ENCODE data around the gene PGAP6. TPM values are rescaled to one million over a fixed set of nuclear protein-coding genes. Genes with fewer than 3 reads are reported as not detected.

PGAP6 gene
- polyA plus RNA-seq, 4 donors, result 48.1 to 76.6 (median 64.9) TPM

DNA sequence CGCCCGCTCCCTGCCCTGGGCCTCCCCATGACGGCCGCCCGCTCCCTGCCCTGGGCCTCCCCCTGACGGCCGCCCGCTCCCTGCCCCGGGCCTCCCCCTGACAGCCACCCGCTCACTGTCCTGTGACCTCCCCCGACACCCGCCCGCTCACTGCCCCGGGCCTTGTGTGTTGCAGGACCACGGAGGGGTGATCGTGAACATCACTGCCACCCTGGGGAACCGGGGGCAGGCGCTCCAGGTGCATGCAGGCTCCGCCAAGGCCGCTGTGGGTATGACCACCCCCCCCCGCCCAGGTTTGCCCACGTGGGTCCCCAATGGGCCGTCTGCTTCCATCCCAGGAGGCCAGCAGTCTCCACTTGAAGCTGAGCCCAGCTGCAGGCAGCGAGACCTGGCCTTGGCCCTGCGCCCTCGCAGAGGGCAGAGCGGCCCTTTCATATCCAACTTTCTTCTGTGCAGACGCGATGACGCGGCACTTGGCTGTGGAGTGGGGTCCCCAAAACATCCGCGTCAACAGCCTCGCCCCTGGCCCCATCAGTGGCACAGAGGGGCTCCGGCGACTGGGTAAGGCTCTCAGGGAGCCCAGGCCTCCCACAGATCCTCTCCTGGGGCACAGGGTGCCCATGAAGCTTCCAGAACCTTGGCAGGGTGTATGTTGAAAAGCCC is 28.9 kb upstream of the PGAP6 start:
- peaks cover 0 to 11% (median 0%) of the 10 kb centered on the region in 3 donors for H3K4me1 ChIP-seq (ENCODE audit: control insufficient read depth in 3 of 3, insufficient read depth in 2 of 3, low read depth in 1 of 3, low read length in 2 of 3)
- H3K27me3 ChIP-seq (ENCODE audit: control insufficient read depth in 3 of 3, insufficient read depth in 3 of 3, low read length in 3 of 3), result no peaks in the 10 kb centered on the region
- DNase-seq, result no peak
- no peak overlapping the region for H3K4me3 ChIP-seq (ENCODE audit: low read depth in 1 of 3, low read length in 3 of 3)
- H3K36me3 ChIP-seq (ENCODE audit: control insufficient read depth in 3 of 3, insufficient read depth in 2 of 3, low read depth in 1 of 3, low read length in 3 of 3), result peaks cover 4 to 68% (median 5%) of the 10 kb centered on the region in 3 donors
- no peaks in the 10 kb centered on the region for H3K9me3 ChIP-seq (ENCODE audit: control insufficient read depth in 2 of 2, insufficient read depth in 1 of 2, low read depth in 1 of 2, low read length in 1 of 2)
- FAIRE-seq, result no peak
- 89 to 93% (median 91%) methylated on average over 31 to 36 of the region's 36 CpGs for WGBS, 3 donors
- no peak overlapping the region for H3K27ac ChIP-seq (ENCODE audit: low read depth in 1 of 3, low read length in 2 of 3)

- H3K27ac ChIP-seq (ENCODE audit: low read depth in 1 of 3, low read length in 2 of 3), result no peak overlapping the region
- DNase-seq, result no peak
- H3K27me3 ChIP-seq (ENCODE audit: control insufficient read depth in 3 of 3, insufficient read depth in 3 of 3, low read length in 3 of 3), result no peaks in the 10 kb centered on the region
- no peak overlapping the region for H3K4me3 ChIP-seq (ENCODE audit: low read depth in 1 of 3, low read length in 3 of 3)
- no peak for FAIRE-seq
- H3K4me1 ChIP-seq (ENCODE audit: control insufficient read depth in 3 of 3, insufficient read depth in 2 of 3, low read depth in 1 of 3, low read length in 2 of 3), result peaks cover 0 to 26% (median 3%) of the 10 kb centered on the region in 3 donors
- peaks cover 4 to 75% (median 5%) of the 10 kb centered on the region in 3 donors for H3K36me3 ChIP-seq (ENCODE audit: control insufficient read depth in 3 of 3, insufficient read depth in 2 of 3, low read depth in 1 of 3, low read length in 3 of 3)
- WGBS, 3 donors, result 89% methylated on average over 16 of the region's 16 CpGs
- no peaks in the 10 kb centered on the region for H3K9me3 ChIP-seq (ENCODE audit: control insufficient read depth in 2 of 2, insufficient read depth in 1 of 2, low read depth in 1 of 2, low read length in 1 of 2)
These were observed 25.5 kb upstream of the PGAP6 start for GRCh38 chr16:407253-407652.

DNA sequence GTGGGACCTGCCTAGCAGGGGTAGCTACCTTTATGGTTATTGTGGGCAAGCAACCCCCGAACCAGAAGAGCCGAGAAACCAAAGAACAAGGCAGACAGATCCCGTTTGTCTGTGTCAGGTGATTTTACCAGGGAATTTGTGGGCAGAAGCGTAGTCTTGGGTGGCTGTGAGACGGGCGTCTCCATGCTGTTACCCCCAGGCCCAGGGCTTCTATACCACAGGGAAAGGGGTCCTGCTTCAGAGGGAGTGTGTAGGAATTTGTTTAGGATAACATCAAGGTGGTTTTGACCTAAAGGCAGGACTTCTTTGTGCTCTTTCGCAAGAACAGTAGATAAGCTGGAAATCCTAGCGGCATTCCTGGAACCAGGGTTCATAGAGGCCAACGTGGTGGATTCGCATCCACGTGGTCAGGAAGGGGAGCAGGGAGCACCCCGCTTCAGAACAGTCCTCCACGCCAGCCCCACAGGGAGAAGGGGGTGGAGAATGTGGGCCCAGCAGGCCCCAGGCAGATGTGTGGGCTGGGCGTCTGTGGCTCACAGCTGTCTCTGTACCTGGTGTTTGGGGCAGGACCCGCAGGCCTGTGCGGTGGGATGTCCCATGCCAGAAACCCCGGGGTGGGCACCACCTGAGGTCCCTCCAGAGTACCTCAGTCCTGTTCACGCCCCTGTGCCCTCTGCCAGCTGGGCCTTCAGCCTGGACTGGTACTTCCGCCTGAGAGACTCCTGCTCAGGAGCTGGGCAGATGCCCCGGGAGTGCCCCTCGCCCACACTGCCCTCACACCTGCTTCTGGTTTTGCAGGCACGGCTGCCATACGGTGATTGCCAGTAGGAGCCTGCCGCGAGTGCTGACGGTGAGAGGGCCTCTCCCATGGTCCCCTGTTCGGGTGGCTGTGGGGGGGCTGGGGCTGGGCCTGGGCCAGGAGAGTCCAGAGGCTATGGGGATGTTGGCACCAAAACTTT is 24.0 kb upstream of the PGAP6 start:
- peak overlapping the region in 1 of 3 donors; percentile 82 for H3K27ac ChIP-seq (ENCODE audit: low read depth in 1 of 3, low read length in 2 of 3)
- peaks cover under 1 to 26% (median 3%) of the 10 kb centered on the region in 3 donors for H3K4me1 ChIP-seq (ENCODE audit: control insufficient read depth in 3 of 3, insufficient read depth in 2 of 3, low read depth in 1 of 3, low read length in 2 of 3)
- H3K4me3 ChIP-seq (ENCODE audit: low read depth in 1 of 3, low read length in 3 of 3), result no peak overlapping the region
- H3K27me3 ChIP-seq (ENCODE audit: control insufficient read depth in 3 of 3, insufficient read depth in 3 of 3, low read length in 3 of 3), result no peaks in the 10 kb centered on the region
- no peak for FAIRE-seq
- H3K9me3 ChIP-seq (ENCODE audit: control insufficient read depth in 2 of 2, insufficient read depth in 1 of 2, low read depth in 1 of 2, low read length in 1 of 2), result no peaks in the 10 kb centered on the region
- 38 to 70% (median 51%) methylated on average over 26 to 27 of the region's 27 CpGs for WGBS, 3 donors
- DNase-seq, result peak; percentile 50 to 89
- peaks cover under 1 to 61% (median 2%) of the 10 kb centered on the region in 3 donors for H3K36me3 ChIP-seq (ENCODE audit: control insufficient read depth in 3 of 3, insufficient read depth in 2 of 3, low read depth in 1 of 3, low read length in 3 of 3)

GRCh38 chr16:404971-405486 is 23.3 kb upstream of the PGAP6 start:
- 78 to 88% (median 86%) methylated on average over 12 of the region's 12 CpGs for WGBS, 3 donors
- Histone ChIP-seq H3K4me3 (ENCODE audit: low read depth in 1 of 3, low read length in 3 of 3) (no peak overlapping the region), H3K27me3 (ENCODE audit: control insufficient read depth in 3 of 3, insufficient read depth in 3 of 3, low read length in 3 of 3) (no peaks in the 10 kb centered on the region), H3K36me3 (ENCODE audit: control insufficient read depth in 3 of 3, insufficient read depth in 2 of 3, low read depth in 1 of 3, low read length in 3 of 3) (peaks cover 0 to 61% (median 2%) of the 10 kb centered on the region in 3 donors), H3K27ac (ENCODE audit: low read depth in 1 of 3, low read length in 2 of 3) (peak overlapping the region in 1 of 3 donors; percentile 82), H3K9me3 (ENCODE audit: control insufficient read depth in 2 of 2, insufficient read depth in 1 of 2, low read depth in 1 of 2, low read length in 1 of 2) (no peaks in the 10 kb centered on the region), H3K4me1 (ENCODE audit: control insufficient read depth in 3 of 3, insufficient read depth in 2 of 3, low read depth in 1 of 3, low read length in 2 of 3) (peaks cover 3 to 29% (median 4%) of the 10 kb centered on the region in 3 donors)
- DNase-seq, result peak in 1 of 2 donors; percentile 19
- FAIRE-seq, result no peak

- DNase-seq (peak; percentile 91 to 93), FAIRE-seq (no peak)
- no peaks in the 10 kb centered on the region for H3K27me3 ChIP-seq (ENCODE audit: control insufficient read depth in 3 of 3, insufficient read depth in 3 of 3, low read length in 3 of 3)
- 0 to 1% (median 0%) methylated on average over 68 to 91 of the region's 91 CpGs for WGBS, 3 donors
- peak within 1 kb of the TSS; percentile 87 to 98 (median 95) for H3K27ac ChIP-seq (ENCODE audit: low read depth in 1 of 3, low read length in 2 of 3)
- no peaks in the 10 kb centered on the region for H3K9me3 ChIP-seq (ENCODE audit: control insufficient read depth in 2 of 2, insufficient read depth in 1 of 2, low read depth in 1 of 2, low read length in 1 of 2)
- H3K4me3 ChIP-seq (ENCODE audit: low read depth in 1 of 3, low read length in 3 of 3), result peak within 1 kb of the TSS; percentile 67 to 81 (median 80)
- peaks cover 0 to 54% (median 0%) of the 10 kb centered on the region in 3 donors for H3K36me3 ChIP-seq (ENCODE audit: control insufficient read depth in 3 of 3, insufficient read depth in 2 of 3, low read depth in 1 of 3, low read length in 3 of 3)
- H3K4me1 ChIP-seq (ENCODE audit: control insufficient read depth in 3 of 3, insufficient read depth in 2 of 3, low read depth in 1 of 3, low read length in 2 of 3), result peaks cover 3 to 37% (median 4%) of the 10 kb centered on the region in 3 donors
These were observed 19.9 kb upstream of the PGAP6 start, which contains the start of gene DECR2 for GRCh38 chr16:401468-402348. Gene DECR2 (plus strand): TSS chr16:401885. CDS start chr16:401964, 79 bp downstream.

DNA sequence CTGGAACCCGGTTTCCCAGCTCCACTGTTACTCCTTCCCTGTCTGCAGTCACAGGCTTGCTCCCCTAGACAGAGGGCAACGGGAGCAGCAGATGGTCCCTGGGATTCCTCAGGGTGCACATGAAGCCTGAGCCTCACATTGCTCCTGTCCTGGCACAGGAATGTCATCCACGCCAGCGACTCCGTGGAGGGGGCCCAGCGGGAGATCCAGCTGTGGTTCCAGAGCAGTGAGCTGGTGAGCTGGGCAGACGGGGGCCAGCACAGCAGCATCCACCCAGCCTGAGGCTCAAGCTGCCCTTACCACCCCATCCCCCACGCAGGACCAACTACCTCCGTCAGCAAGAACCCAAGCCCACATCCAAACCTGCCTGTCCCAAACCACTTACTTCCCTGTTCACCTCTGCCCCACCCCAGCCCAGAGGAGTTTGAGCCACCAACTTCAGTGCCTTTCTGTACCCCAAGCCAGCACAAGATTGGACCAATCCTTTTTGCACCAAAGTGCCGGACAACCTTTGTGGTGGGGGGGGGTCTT is 18.3 kb upstream of the PGAP6 start:
- Histone ChIP-seq H3K36me3 (ENCODE audit: control insufficient read depth in 3 of 3, insufficient read depth in 2 of 3, low read depth in 1 of 3, low read length in 3 of 3) (peaks cover 0 to 42% (median 0%) of the 10 kb centered on the region in 3 donors), H3K4me3 (ENCODE audit: low read depth in 1 of 3, low read length in 3 of 3) (no peak overlapping the region), H3K4me1 (ENCODE audit: control insufficient read depth in 3 of 3, insufficient read depth in 2 of 3, low read depth in 1 of 3, low read length in 2 of 3) (peaks cover 2 to 32% (median 7%) of the 10 kb centered on the region in 3 donors), H3K9me3 (ENCODE audit: control insufficient read depth in 2 of 2, insufficient read depth in 1 of 2, low read depth in 1 of 2, low read length in 1 of 2) (no peaks in the 10 kb centered on the region), H3K27me3 (ENCODE audit: control insufficient read depth in 3 of 3, insufficient read depth in 3 of 3, low read length in 3 of 3) (no peaks in the 10 kb centered on the region), H3K27ac (ENCODE audit: low read depth in 1 of 3, low read length in 2 of 3) (peak overlapping the region in 1 of 3 donors; percentile 86)
- no peak for FAIRE-seq
- 69 to 75% (median 70%) methylated on average over 9 to 10 of the region's 10 CpGs for WGBS, 3 donors
- peak in 1 of 2 donors; percentile 11 for DNase-seq

DNA sequence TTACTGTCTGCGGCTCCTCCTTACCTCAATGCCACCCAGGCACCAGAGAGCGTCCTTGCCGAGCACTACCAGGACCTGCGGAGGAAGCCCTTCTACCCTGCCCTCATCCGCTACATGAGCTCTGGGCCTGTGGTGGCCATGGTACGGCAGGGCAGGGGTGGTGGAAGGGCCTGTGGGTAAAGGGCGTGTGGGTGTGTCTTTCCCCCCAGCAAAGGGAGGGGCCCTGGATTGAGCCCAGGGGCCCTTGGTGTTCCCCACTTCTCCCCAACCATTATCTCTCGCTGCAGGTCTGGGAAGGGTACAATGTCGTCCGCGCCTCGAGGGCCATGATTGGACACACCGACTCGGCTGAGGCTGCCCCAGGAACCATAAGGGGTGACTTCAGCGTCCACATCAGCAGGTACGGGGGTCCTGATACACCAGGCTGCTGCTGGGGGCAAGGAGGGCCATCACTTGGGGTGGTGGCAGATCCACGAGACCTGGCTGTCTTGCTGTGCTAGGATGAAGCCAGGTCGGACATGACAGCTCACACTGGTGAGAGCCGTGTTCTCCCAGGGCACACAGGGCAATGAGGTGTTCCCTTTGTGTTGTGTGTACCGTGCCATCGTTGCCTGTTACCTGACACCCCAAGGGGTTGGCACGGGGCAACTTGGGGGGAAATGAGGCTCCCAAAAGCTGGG is 17.7 kb upstream of the PGAP6 start:
- no peak for FAIRE-seq
- 78 to 83% (median 80%) methylated on average over 20 to 22 of the region's 22 CpGs for WGBS, 3 donors
- no peak overlapping the region for H3K27ac ChIP-seq (ENCODE audit: low read depth in 1 of 3, low read length in 2 of 3)

More for the DNA sequence above, 17.7 kb upstream of the PGAP6 start:
- DNase-seq, result no peak
- no peaks in the 10 kb centered on the region for H3K9me3 ChIP-seq (ENCODE audit: control insufficient read depth in 2 of 2, insufficient read depth in 1 of 2, low read depth in 1 of 2, low read length in 1 of 2)
- no peak overlapping the region for H3K4me3 ChIP-seq (ENCODE audit: low read depth in 1 of 3, low read length in 3 of 3)
- H3K4me1 ChIP-seq (ENCODE audit: control insufficient read depth in 3 of 3, insufficient read depth in 2 of 3, low read depth in 1 of 3, low read length in 2 of 3), result peaks cover 0 to 28% (median 7%) of the 10 kb centered on the region in 3 donors
- H3K36me3 ChIP-seq (ENCODE audit: control insufficient read depth in 3 of 3, insufficient read depth in 2 of 3, low read depth in 1 of 3, low read length in 3 of 3), result peaks cover 0 to 36% (median 0%) of the 10 kb centered on the region in 3 donors
- no peaks in the 10 kb centered on the region for H3K27me3 ChIP-seq (ENCODE audit: control insufficient read depth in 3 of 3, insufficient read depth in 3 of 3, low read length in 3 of 3)

All from small intestine (tissue), 7 donors.